Skeletal muscle cell (primary cell): ENCODE results near the gene SORL1.
A peak's percentile ranks its signal among the peaks of the same experiment; 100 is the strongest.
"Not testable (repeated sequence)": the region's sequence is repeated elsewhere in the genome, so short reads cannot be mapped to it uniquely, and the experiment has no call there.

Experiments used
- DNase-seq: peaks from one replicate; pipeline ENCODE4 v3.0.0-alpha.2; 2010; ENCODE audit warnings: low read depth
- H3K4me3 ChIP-seq: 2 replicates; pipeline ENCODE4 v1.5.1; 2011; ENCODE audit warnings: low read depth, mild to moderate bottlenecking, control low read depth, low read length, moderate library complexity

SORL1 gene

DNA sequence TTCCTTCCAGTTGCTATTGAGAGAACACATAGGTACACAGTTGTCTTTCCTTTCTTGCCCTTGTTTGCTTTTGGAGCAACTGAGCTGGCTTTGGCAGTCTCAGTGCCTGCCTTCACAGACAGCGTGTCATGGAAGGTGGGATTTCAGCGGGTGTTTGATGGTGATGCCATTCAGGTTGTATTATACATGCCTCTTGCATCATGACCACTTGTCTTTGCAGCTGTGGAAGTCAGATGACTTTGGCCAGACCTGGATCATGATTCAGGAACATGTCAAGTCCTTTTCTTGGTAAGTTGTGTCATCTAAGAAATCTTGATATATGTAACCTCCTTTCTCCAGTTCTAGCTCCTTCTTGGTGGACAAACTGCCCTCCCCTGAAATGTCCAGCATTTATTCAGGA, 37.7 kb downstream of the SORL1 start:
- no peak overlapping the region for H3K4me3 ChIP-seq
- no peak for DNase-seq

- no peak for DNase-seq
- no peak overlapping the region for H3K4me3 ChIP-seq
Observed at GRCh38 chr11:121494355-121495099, 42.4 kb downstream of the SORL1 start.

DNA sequence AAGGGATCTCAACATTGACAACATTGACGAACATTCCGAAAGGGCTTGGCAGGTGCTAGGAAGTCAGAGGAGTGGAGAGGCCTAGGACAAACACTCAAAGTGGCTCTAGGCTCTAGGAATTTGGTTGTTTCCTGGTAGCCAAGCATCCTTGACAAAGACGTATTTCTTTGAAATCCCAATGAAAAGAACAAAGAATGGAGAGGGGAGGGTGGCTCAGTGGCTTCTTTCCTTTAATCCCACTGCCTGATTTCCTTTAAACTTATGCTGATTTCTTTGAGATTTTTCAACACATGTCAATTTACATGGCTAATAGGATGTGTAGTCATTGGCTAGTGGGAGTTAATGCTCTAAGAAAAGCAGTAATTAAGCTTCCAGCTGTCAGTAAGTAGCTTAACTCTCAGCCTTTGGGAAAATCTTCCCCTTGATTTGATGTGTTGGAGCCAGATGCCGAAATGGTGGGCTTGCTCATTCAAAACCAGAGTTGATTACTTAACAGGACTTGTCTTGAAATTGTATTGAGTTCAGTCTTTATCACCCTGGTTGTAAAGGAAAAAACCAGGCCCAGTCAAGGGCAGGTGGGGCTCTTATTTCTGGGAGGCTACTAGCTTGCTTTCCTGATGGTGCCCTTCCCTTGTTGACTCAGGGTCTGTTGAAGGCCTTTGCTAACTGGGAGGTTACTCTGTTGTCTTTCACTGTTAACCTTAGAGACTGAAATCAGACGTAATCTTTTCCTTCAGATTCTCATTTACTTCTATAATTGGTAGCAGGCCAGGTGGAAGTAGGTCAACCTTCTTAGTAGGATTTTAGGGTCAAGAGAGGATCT, 45.3 kb downstream of the SORL1 start:
- DNase-seq, result no peak
- H3K4me3 ChIP-seq, result no peak overlapping the region

DNA sequence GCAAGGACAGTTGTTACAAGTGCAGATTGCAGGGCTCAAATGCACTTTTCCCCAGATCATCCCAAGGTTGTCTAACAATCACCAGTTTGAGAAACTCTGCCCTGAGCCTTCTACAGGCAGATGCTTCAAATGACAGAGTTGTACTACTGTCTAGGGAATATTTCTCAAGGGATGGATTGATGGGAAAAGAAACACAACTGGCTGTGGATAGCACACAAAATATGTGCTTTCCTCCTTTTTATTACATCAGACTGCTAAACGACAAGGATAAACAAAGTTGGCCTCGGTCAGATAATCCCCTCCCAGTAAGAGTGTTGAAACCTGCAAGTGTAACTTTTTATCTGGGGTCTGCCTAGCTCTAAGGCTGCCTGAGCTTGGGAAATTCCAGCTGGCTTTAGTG, 47.3 kb downstream of the SORL1 start:
- DNase-seq, result no peak
- H3K4me3 ChIP-seq, result no peak overlapping the region

- no peak overlapping the region for H3K4me3 ChIP-seq
- DNase-seq, result no peak
Observed at GRCh38 chr11:121500275-121500674, 48.2 kb downstream of the SORL1 start.

DNA sequence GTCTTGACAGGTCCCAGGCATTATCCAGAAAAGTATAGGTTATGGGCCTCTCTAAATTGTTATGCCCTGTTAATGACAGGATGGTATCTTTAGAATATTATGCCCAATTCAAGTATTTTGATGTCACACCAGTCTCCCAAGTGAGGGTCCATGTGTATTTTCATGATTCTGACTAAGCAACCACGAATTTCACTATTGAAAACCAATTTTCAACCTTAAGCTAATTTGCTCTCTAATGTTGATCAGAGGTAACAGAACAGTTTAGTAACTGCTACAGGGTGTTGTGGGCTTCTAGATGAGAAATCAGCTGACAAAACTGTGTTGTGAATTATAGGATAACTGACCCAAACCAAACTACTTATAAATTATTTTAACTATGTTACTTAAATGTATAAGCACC, 48.6 kb downstream of the SORL1 start:
- no peak for DNase-seq
- H3K4me3 ChIP-seq, result no peak overlapping the region

GRCh38 chr11:121503051-121503450, 50.9 kb downstream of the SORL1 start:
- DNase-seq, result no peak
- H3K4me3 ChIP-seq, result no peak overlapping the region

DNA sequence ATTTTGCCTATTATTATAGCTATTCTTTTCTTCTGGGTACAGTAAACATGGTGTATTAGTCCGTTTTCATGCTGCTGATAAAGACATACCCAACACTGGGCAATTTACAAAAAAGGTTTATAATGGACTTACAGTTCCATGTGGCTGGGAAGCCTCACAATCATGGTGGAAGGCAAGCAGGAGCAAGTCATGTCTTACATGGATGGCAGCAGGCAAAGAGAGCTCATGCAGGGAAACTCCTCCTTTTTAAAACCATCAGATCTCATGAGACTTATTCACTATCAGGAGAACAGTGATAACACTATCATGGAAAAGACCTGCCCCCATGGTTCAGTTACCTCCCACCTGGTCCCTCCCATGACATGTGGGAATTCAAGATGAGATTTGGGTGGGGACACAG, 54.1 kb downstream of the SORL1 start:
- H3K4me3 ChIP-seq, DNase-seq: not testable (repeated sequence)

- H3K4me3 ChIP-seq, result no peak overlapping the region
- no peak for DNase-seq
Observed at GRCh38 chr11:121508449-121508848, 56.3 kb downstream of the SORL1 start.

DNA sequence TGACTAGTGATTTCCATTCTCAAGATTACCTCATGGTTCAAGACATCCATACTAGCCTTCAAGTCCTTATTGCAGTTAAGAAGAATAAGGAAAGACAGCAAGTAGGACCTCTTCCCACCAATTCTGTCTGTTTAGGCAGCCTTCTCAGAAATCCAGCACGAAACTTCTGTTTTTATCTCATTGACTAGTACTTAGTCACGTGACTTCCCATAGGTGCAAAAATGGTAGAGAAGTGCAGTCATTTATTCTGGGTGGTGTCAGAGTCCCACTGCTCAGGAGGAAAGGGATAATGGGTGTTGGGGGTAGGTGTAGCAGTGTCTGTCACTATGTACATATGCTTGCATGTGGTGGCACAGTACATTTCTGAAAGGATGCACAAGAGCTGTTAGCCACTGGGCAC, 58.3 kb downstream of the SORL1 start:
- DNase-seq, result no peak

GRCh38 chr11:121512468-121513465, 60.7 kb downstream of the SORL1 start:
- no peak overlapping the region for H3K4me3 ChIP-seq
- no peak for DNase-seq

More for the DNA sequence above, 58.3 kb downstream of the SORL1 start:
- H3K4me3 ChIP-seq, result no peak overlapping the region

GRCh38 chr11:121513807-121514206, 61.7 kb downstream of the SORL1 start:
- DNase-seq, result no peak
- no peak overlapping the region for H3K4me3 ChIP-seq

GRCh38 chr11:121514432-121515334, 62.6 kb downstream of the SORL1 start:
- no peak overlapping the region for H3K4me3 ChIP-seq
- no peak for DNase-seq

DNA sequence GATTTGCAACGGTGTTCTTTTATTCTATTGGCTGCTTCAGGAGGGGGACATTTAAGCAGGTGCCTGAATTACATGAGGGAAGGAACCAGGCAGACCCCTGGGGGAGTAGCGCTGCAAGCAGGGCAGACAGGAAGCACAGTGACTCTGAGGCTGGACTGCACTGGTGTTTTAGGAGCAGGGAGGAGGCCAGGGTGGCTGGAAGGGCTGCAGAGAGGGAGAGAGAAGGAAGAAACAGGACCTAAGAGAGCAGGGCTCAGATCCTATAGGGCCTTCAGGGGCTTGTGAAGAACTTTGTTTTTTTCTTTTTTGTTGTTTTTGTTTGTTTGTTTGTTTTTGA, 63.2 kb downstream of the SORL1 start:
- H3K4me3 ChIP-seq, result no peak overlapping the region
- no peak for DNase-seq

- H3K4me3 ChIP-seq, result no peak overlapping the region
- DNase-seq, result no peak
Observed at GRCh38 chr11:121517996-121518395, 65.9 kb downstream of the SORL1 start.

DNA sequence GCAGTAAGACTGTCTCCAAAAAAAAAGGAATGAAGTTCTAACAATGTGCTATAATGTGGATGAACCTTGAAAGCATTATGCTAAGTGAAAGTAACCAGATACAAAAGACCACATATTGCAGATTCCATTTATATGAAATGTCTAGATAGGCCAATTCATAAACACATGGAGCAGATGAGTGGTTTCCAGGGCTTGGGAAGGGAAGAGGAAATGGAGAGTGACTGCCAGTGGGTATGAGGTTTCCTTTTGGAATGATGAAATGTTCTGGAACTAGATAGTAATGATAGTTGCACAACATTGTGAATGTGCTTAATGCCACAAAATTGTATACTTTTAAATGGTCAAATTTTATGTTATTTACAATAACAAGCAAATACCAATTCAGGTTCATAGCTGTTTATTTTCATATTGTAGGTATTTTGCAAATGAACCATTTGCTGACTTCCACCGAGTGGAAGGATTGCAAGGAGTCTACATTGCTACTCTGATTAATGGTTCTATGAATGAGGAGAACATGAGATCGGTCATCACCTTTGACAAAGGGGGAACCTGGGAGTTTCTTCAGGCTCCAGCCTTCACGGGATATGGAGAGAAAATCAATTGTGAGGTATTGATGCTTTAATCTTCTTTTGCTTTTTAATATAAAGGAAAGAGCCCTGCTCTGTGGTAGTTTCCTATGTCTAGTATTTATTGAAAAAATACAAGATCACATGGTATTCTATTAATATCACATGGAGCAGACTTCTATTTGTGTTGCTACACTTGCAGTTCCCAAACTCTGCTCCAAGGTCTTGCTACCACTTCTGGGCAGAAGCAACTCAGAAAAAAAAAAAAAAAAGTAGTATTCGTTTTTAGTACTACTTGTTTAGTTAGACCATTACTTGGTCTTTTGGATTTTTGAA, 68.4 kb downstream of the SORL1 start:
- DNase-seq, result peak; percentile 57
- H3K4me3 ChIP-seq, result no peak overlapping the region

DNA sequence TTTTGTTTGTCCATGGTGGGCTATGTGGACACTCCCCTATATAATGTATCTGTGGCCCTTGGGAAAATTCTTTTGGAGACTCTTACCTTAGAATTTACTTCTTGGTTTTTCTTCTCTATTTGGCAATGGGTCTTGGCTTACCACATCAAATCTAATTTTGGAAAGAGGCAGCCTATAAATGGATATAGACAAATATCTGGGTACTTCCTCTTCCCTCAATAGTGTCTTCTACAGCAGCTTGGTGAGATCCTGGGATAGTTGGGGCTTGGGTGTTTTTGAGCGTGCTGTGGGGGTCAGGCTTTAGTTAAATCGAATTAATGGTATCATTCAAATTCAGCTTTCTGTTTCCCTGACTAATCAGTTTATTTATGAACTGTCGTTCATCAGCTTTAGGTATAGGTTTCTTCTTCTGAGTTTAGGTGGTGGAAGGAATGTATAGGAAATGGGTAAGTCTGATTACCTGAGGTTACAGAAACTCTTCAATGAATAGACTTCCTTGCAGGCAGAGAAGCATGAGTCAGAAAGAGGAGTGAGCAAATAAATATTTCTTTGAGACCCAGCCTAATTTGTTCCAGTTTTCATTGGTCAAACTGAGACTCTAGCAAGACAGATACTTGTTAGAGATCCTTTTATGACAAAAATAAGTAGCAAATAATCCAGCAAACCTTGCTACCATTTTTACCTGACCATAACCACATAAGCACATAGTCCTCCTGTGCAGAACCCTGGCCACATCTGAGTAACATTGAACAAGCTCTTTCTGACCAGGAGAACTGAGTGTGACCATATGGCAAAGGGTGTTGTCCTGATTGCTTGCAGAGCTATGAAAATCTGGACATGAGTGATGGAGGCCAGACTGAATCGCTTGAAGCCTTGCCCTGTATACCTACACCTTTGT, 69.3 kb downstream of the SORL1 start:
- H3K4me3 ChIP-seq, result no peak overlapping the region
- no peak for DNase-seq
